Glutamatergic neuron (in vitro differentiated cells): ENCODE data around the gene SLC25A29. TPM values are rescaled to one million over a fixed set of nuclear protein-coding genes. Genes with fewer than 3 reads are reported as not detected.
A peak's percentile ranks its signal among the peaks of the same experiment; 100 is the strongest.

ENCODE experiments used
- DNase-seq: peaks from one replicate; pipeline ENCODE4 v3.0.0; 2022
- H3K27ac Mint-ChIP-seq: one replicate; pipeline ENCODE4 v1.8.0; 2020; ENCODE audit warnings: mild to moderate bottlenecking, mixed read lengths, inconsistent platforms; ENCODE audit not compliant: unreplicated experiment
- H3K27me3 Mint-ChIP-seq: one replicate; pipeline ENCODE4 v1.8.0; 2020; ENCODE audit warnings: mild to moderate bottlenecking, moderate library complexity, mixed read lengths, inconsistent platforms; ENCODE audit not compliant: unreplicated experiment
- H3K36me3 Mint-ChIP-seq: one replicate; pipeline ENCODE4 v1.8.0; 2020; ENCODE audit warnings: mild to moderate bottlenecking, mixed read lengths, inconsistent platforms; ENCODE audit not compliant: unreplicated experiment
- H3K4me1 Mint-ChIP-seq: one replicate; pipeline ENCODE4 v1.8.0; 2020; ENCODE audit warnings: mild to moderate bottlenecking, low read depth, mixed read lengths, inconsistent platforms; ENCODE audit not compliant: unreplicated experiment
- H3K4me3 Mint-ChIP-seq: one replicate; pipeline ENCODE4 v1.8.0; 2020; ENCODE audit warnings: mild to moderate bottlenecking, mixed read lengths, inconsistent platforms; ENCODE audit not compliant: unreplicated experiment
- H3K9me3 Mint-ChIP-seq: one replicate; pipeline ENCODE4 v1.8.0; 2020; ENCODE audit warnings: mild to moderate bottlenecking, moderate library complexity, mixed read lengths, inconsistent platforms; ENCODE audit not compliant: unreplicated experiment
- CTCF ChIP-seq: fragments of 200-600 bp; sonication (generic); IDR thresholded peaks from one replicate; pipeline ENCODE4 v1.5.0; 2021; ENCODE audit not compliant: partially characterized antibody, unreplicated experiment
- microRNA-seq: library from miRNA; unstranded; fragments of <30 nt; microRNA quantifications from one replicate; pipeline ENCODE4, GENCODE V29; 2020; ENCODE audit not compliant: unreplicated experiment
- total RNA-seq: library from RNA; stranded (reverse); fragmentation: NEBNext Ultra II Directional; extraction: Animal tissue kit (Norgen Biotek cat#: 25700); gene quantifications from one replicate; pipeline ENCODE4 v1.2.1, GENCODE V29; 2021; ENCODE audit not compliant: unreplicated experiment

SLC25A29 gene
- total RNA-seq, 1 donor from 2014 or later = 409 TPM

GRCh38 chr14:100250732-100251465, 55.3 kb downstream of the SLC25A29 start:
- Mint-ChIP-seq H3K27ac (no peak overlapping the region), H3K4me1 (peaks cover 14% of the 10 kb centered on the region), H3K4me3 (no peak overlapping the region), H3K9me3 (peaks cover 2% of the 10 kb centered on the region), H3K27me3 (no peaks in the 10 kb centered on the region), H3K36me3 (no peaks in the 10 kb centered on the region)
- no peak for DNase-seq
- no peak for TF ChIP-seq CTCF

GRCh38 chr14:100246809-100247428, 59.3 kb downstream of the SLC25A29 start:
- Mint-ChIP-seq H3K27me3 (peaks cover 1% of the 10 kb centered on the region), H3K36me3 (no peaks in the 10 kb centered on the region), H3K9me3 (no peaks in the 10 kb centered on the region), H3K4me3 (peak overlapping the region; percentile 49), H3K4me1 (peaks cover 22% of the 10 kb centered on the region), H3K27ac (no peak overlapping the region)
- DNase-seq = no peak
- TF ChIP-seq CTCF = peak; percentile 69

- DNase-seq = no peak
- H3K27me3 Mint-ChIP-seq = peaks cover 8% of the 10 kb centered on the region
- peaks cover 26% of the 10 kb centered on the region for H3K4me1 Mint-ChIP-seq
- TF ChIP-seq CTCF = no peak
- H3K27ac Mint-ChIP-seq = peak overlapping the region; percentile 46
- no peaks in the 10 kb centered on the region for H3K36me3 Mint-ChIP-seq
- peaks cover 6% of the 10 kb centered on the region for H3K9me3 Mint-ChIP-seq
- peak overlapping the region; percentile 64 for H3K4me3 Mint-ChIP-seq
These were observed 63.2 kb downstream of the SLC25A29 start for GRCh38 chr14:100243020-100243419.

- Mint-ChIP-seq H3K27ac (peak overlapping the region; percentile 44), H3K4me3 (peak overlapping the region; percentile 87), H3K9me3 (peaks cover 14% of the 10 kb centered on the region), H3K4me1 (peaks cover 22% of the 10 kb centered on the region), H3K27me3 (peaks cover 11% of the 10 kb centered on the region), H3K36me3 (no peaks in the 10 kb centered on the region)
- DNase-seq = no peak
- TF ChIP-seq CTCF = no peak
These were observed 65.0 kb downstream of the SLC25A29 start for GRCh38 chr14:100241279-100241678.

Small RNAs within 50 kb of the gene (microRNA-seq; reads per million reads assigned to microRNA genes)
- 1,428 reads per million, percentile 91 among the genes with 10 or more reads in this experiment for gene MIR345
- gene MIR6764 = 2.9 reads per million, percentile 21 among the genes with 10 or more reads in this experiment

Other genes with a start within 250 kb of the SLC25A29 start
- 381 TPM for gene EVL, start 241.0 kb downstream of the SLC25A29 start, total RNA-seq
- gene DEGS2, start 146.8 kb downstream of the SLC25A29 start, total RNA-seq = 0.34 TPM
- 60.6 TPM for gene YY1, start 67.3 kb downstream of the SLC25A29 start, total RNA-seq
- gene SLC25A47, start 16.9 kb upstream of the SLC25A29 start, total RNA-seq = not detected
- 9.7 TPM for gene WDR25, start 70.0 kb upstream of the SLC25A29 start, total RNA-seq